ENCODE results near the gene CADM1. TPM values are rescaled to one million over a fixed set of nuclear protein-coding genes. Genes with fewer than 3 reads are reported as not detected.

The CADM1 gene
- total RNA-seq, 4 donors from 2014 or later = 2.9 to 25.7 (median 9.6) TPM

- TF ChIP-seq CTCF (IDR thresholded peaks at IDR 0.05; ENCODE audit: low read depth) = no peak
Measured at GRCh38 chr11:115244758-115245157, 259.5 kb downstream of the CADM1 start.

- no peak for TF ChIP-seq CTCF (IDR thresholded peaks at IDR 0.05; ENCODE audit: low read depth)
Measured at GRCh38 chr11:115244296-115244695, 259.9 kb downstream of the CADM1 start.

GRCh38 chr11:115242982-115243381 is 261.2 kb downstream of the CADM1 start:
- TF ChIP-seq CTCF (IDR thresholded peaks at IDR 0.05; ENCODE audit: low read depth) = no peak

- no peak for TF ChIP-seq CTCF (IDR thresholded peaks at IDR 0.05; ENCODE audit: low read depth)
Measured at GRCh38 chr11:115241899-115242298, 262.3 kb downstream of the CADM1 start.

GRCh38 chr11:115238791-115239190 is 265.4 kb downstream of the CADM1 start:
- no peak for TF ChIP-seq CTCF (IDR thresholded peaks at IDR 0.05; ENCODE audit: low read depth)

GRCh38 chr11:115238086-115238485 is 266.1 kb downstream of the CADM1 start:
- no peak for TF ChIP-seq CTCF (IDR thresholded peaks at IDR 0.05; ENCODE audit: low read depth)

- TF ChIP-seq CTCF (IDR thresholded peaks at IDR 0.05; ENCODE audit: low read depth) = no peak
Measured at GRCh38 chr11:115237578-115237977, 266.6 kb downstream of the CADM1 start.
